HFFc6 (cell line): ENCODE results near the gene PNMA6E. TPM values are rescaled to one million over a fixed set of nuclear protein-coding genes. Genes with fewer than 3 reads are reported as not detected.

Experiments used
- DNase-seq: peaks from one replicate; pipeline ENCODE4 v3.0.0-alpha.2; 2018
- H3K27ac Mint-ChIP-seq: 2 replicates; pipeline ENCODE4 v1.8.0; 2020; ENCODE audit warnings: mild to moderate bottlenecking, mixed read lengths
- H3K27me3 Mint-ChIP-seq: 2 replicates; pipeline ENCODE4 v1.8.0; 2021; ENCODE audit warnings: mild to moderate bottlenecking, moderate library complexity, mixed read lengths; ENCODE audit not compliant: insufficient read depth
- H3K36me3 Mint-ChIP-seq: 2 replicates; pipeline ENCODE4 v1.8.0; 2021; ENCODE audit warnings: low read depth, mixed read lengths
- H3K4me1 Mint-ChIP-seq: 2 replicates; pipeline ENCODE4 v1.8.0; 2020; ENCODE audit warnings: low read depth, mixed read lengths
- H3K4me3 Mint-ChIP-seq: 2 replicates; pipeline ENCODE4 v1.8.0; 2020; ENCODE audit warnings: mild to moderate bottlenecking, moderate library complexity, mixed read lengths
- H3K9me3 Mint-ChIP-seq: 2 replicates; pipeline ENCODE4 v1.8.0; 2020; ENCODE audit warnings: mild to moderate bottlenecking, mixed read lengths
- total RNA-seq, 6 experiments: library from RNA; stranded (reverse); fragmentation: NEBNext Ultra II Directional; extraction: Animal tissue kit (Norgen Biotek cat#: 25700); gene quantifications; 2 replicates in 1 of 6; 3 replicates in 5 of 6; pipeline ENCODE4 v1.2.3, GENCODE V29; 2021
- TF ChIP-seq, protein P1 (sequence below): fragments of 200-600 bp; sonication (generic); IDR thresholded peaks from 2 replicates; pipeline ENCODE4 v1.5.0; 2021; ENCODE audit warnings: antibody characterized with exemption, mild to moderate bottlenecking

Gene PNMA6E
- total RNA-seq, 6 experiments from 2014 or later: not detected

DNA sequence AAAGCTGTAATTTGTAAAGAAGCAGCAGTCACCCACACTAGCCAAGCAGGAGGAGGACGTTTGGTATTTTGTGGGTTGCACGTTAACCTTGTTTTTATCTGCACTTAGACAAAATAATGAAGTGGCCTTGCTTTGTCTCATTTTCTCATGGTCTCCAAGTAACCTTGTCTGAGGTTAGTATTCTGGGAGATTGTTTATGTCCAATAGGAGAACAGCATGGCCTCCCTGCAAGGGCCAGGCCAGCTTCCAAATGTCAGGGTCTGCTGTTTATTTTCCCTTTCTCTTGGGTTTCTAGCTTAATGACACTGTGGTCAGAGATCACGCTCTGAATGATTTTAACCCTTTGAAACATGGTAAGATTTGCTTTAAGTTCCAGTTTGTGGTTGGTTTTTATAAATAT lies 29.9 kb downstream of the PNMA6E start:
- DNase-seq: no peak
- Mint-ChIP-seq H3K4me3 (no peak overlapping the region), H3K4me1 (peaks cover 9% of the 10 kb centered on the region), H3K36me3 (no peaks in the 10 kb centered on the region), H3K9me3 (no peaks in the 10 kb centered on the region), H3K27me3 (peaks cover 3% of the 10 kb centered on the region; the same call in 1 of the 2 replicates), H3K27ac (no peak overlapping the region; the same call in 1 of the 2 replicates)
- TF ChIP-seq, protein P1, sequence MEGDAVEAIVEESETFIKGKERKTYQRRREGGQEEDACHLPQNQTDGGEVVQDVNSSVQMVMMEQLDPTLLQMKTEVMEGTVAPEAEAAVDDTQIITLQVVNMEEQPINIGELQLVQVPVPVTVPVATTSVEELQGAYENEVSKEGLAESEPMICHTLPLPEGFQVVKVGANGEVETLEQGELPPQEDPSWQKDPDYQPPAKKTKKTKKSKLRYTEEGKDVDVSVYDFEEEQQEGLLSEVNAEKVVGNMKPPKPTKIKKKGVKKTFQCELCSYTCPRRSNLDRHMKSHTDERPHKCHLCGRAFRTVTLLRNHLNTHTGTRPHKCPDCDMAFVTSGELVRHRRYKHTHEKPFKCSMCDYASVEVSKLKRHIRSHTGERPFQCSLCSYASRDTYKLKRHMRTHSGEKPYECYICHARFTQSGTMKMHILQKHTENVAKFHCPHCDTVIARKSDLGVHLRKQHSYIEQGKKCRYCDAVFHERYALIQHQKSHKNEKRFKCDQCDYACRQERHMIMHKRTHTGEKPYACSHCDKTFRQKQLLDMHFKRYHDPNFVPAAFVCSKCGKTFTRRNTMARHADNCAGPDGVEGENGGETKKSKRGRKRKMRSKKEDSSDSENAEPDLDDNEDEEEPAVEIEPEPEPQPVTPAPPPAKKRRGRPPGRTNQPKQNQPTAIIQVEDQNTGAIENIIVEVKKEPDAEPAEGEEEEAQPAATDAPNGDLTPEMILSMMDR: no peak

- Mint-ChIP-seq H3K4me3 (no peak overlapping the region), H3K27me3 (peaks cover 3% of the 10 kb centered on the region; the same call in 1 of the 2 replicates), H3K27ac (no peak overlapping the region), H3K36me3 (no peaks in the 10 kb centered on the region), H3K9me3 (no peaks in the 10 kb centered on the region), H3K4me1 (peaks cover 9% of the 10 kb centered on the region)
- TF ChIP-seq, protein P1: no peak
- DNase-seq: no peak
These were observed 30.7 kb downstream of the PNMA6E start for GRCh38 chrX:153370293-153371055.

GRCh38 chrX:153366878-153367538 lies 34.1 kb downstream of the PNMA6E start:
- TF ChIP-seq, protein P1: no peak
- no peak overlapping the region for H3K27ac Mint-ChIP-seq
- H3K9me3 Mint-ChIP-seq: no peaks in the 10 kb centered on the region
- H3K4me1 Mint-ChIP-seq: peaks cover 9% of the 10 kb centered on the region
- no peaks in the 10 kb centered on the region for H3K36me3 Mint-ChIP-seq
- no peaks in the 10 kb centered on the region; the same call in 1 of the 2 replicates for H3K27me3 Mint-ChIP-seq
- no peak overlapping the region for H3K4me3 Mint-ChIP-seq
- no peak for DNase-seq

- Mint-ChIP-seq H3K4me1 (peaks cover 9% of the 10 kb centered on the region), H3K36me3 (no peaks in the 10 kb centered on the region), H3K27ac (no peak overlapping the region), H3K4me3 (no peak overlapping the region), H3K27me3 (no peaks in the 10 kb centered on the region), H3K9me3 (no peaks in the 10 kb centered on the region)
- TF ChIP-seq, protein P1: no peak
- DNase-seq: no peak
These were observed 35.0 kb downstream of the PNMA6E start for GRCh38 chrX:153366119-153366518.

DNA sequence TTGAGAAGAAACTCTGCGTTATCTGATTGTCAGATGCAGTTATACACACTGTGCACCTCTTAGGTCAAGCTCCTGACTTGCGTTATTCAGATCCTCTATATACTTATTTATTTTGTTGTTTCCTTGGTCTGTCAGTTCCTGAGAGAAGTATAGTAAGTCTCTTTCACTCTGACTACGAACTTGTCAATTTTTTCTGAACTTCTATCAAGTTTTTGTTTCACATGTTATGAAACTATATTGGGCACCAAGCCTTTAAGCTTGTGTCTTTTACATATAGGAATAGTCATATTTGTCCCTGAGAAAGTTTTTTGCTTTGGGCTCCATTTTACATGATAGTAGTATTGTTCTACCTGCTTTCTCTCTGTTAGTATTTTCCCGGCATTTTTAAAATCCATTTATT lies 35.5 kb downstream of the PNMA6E start:
- TF ChIP-seq, protein P1: no peak
- Mint-ChIP-seq H3K4me1 (peaks cover 4% of the 10 kb centered on the region), H3K4me3 (no peak overlapping the region), H3K27me3 (no peaks in the 10 kb centered on the region), H3K36me3 (no peaks in the 10 kb centered on the region), H3K27ac (no peak overlapping the region), H3K9me3 (no peaks in the 10 kb centered on the region)
- no peak for DNase-seq
